Activated B cell treated with CpG ODN at 0.5 μM for 24 hours (primary cell): ENCODE measurements around the gene APOA4. TPM values are rescaled to one million over a fixed set of nuclear protein-coding genes. Genes with fewer than 3 reads are reported as not detected.

Experiments
- ATAC-seq: fragments of 200-7000 bp; cut with Tn5 transposase; one replicate; pipeline ENCODE4 v1.10.0; 2021; ENCODE audit warnings: low read depth, mild to moderate bottlenecking, moderate library complexity
- CTCF ChIA-PET: fragments of 350-600 bp; sonication (Branson Sonifier 250); formaldehyde crosslinking; loops from one replicate; lab custom pipeline; 2021; ENCODE audit warnings: antibody characterized with exemption; lab: Charles Lee
- POLR2A ChIA-PET: fragments of 350-600 bp; sonication (Branson Sonifier 250); formaldehyde crosslinking; loops from one replicate; lab custom pipeline; 2021; ENCODE audit warnings: antibody characterized with exemption; lab: Charles Lee
- DNase-seq: peaks from one replicate; pipeline ENCODE4 v3.0.0; 2022
- H3K27ac Mint-ChIP-seq: one replicate; pipeline ENCODE4 v1.8.0; 2020; ENCODE audit warnings: mixed read lengths
- H3K27me3 Mint-ChIP-seq: one replicate; pipeline ENCODE4 v1.8.0; 2021; ENCODE audit warnings: mixed read lengths
- H3K36me3 Mint-ChIP-seq: one replicate; pipeline ENCODE4 v1.8.0; 2021; ENCODE audit warnings: low read depth, mixed read lengths
- H3K4me1 Mint-ChIP-seq: one replicate; pipeline ENCODE4 v1.8.0; 2021; ENCODE audit warnings: mixed read lengths
- H3K4me3 Mint-ChIP-seq: one replicate; pipeline ENCODE4 v1.8.0; 2020; ENCODE audit warnings: mild to moderate bottlenecking, mixed read lengths
- H3K9me3 Mint-ChIP-seq: one replicate; pipeline ENCODE4 v1.8.0; 2020; ENCODE audit warnings: mixed read lengths
- CTCF ChIP-seq: fragments of 200-600 bp; IDR thresholded peaks from one replicate; pipeline ENCODE4 v1.8.0; 2022; ENCODE audit warnings: antibody characterized with exemption, mild to moderate bottlenecking
- intact Hi-C: fragments of 100-400 bp; cut with micrococcal nuclease; formaldehyde crosslinking; loops from one replicate; pipeline ENCODE4 v1.15.1; 2024
- total RNA-seq: library from RNA; stranded (reverse); gene quantifications from 2 replicates; pipeline ENCODE4 v1.2.3, GENCODE V29; 2022

APOA4 gene
- total RNA-seq, 1 donor from 2014 or later = not detected

GRCh38 chr11:116822575-116822974, 529 bp downstream of the APOA4 start:
- no peaks in the 10 kb centered on the region for H3K4me1 Mint-ChIP-seq
- H3K36me3 Mint-ChIP-seq = no peaks in the 10 kb centered on the region
- H3K4me3 Mint-ChIP-seq = no peak overlapping the region
- ATAC-seq (no peak), DNase-seq (no peak)
- no peak for TF ChIP-seq CTCF
- peaks cover 3% of the 10 kb centered on the region for H3K27me3 Mint-ChIP-seq
- ChIA-PET CTCF (no interaction called here), POLR2A (no interaction called here)
- H3K27ac Mint-ChIP-seq = no peak overlapping the region
- intact Hi-C loops = no loop called here
- H3K9me3 Mint-ChIP-seq = no peaks in the 10 kb centered on the region

- no peaks in the 10 kb centered on the region for H3K36me3 Mint-ChIP-seq
- ChIA-PET CTCF (interaction anchor here (1.0 kb wide), 1 partner anchor 15 kb away, joined by 3 read pairs; no protein-coding TSS in a partner anchor), POLR2A (no interaction called here)
- H3K4me1 Mint-ChIP-seq = no peaks in the 10 kb centered on the region
- ATAC-seq = no peak
- intact Hi-C loops = no loop called here
- no peak overlapping the region for H3K4me3 Mint-ChIP-seq
- peaks cover under 1% of the 10 kb centered on the region for H3K27me3 Mint-ChIP-seq
- no peak for DNase-seq
- H3K27ac Mint-ChIP-seq = no peak overlapping the region
- H3K9me3 Mint-ChIP-seq = no peaks in the 10 kb centered on the region
- no peak for TF ChIP-seq CTCF
Measured at GRCh38 chr11:116821050-116821918, 1.8 kb downstream of the APOA4 start.

- DNase-seq (no peak), ATAC-seq (no peak)
- Mint-ChIP-seq H3K36me3 (no peaks in the 10 kb centered on the region), H3K4me1 (no peaks in the 10 kb centered on the region), H3K27me3 (no peaks in the 10 kb centered on the region), H3K4me3 (no peak overlapping the region), H3K27ac (no peak overlapping the region), H3K9me3 (no peaks in the 10 kb centered on the region)
- ChIA-PET POLR2A (no interaction called here), CTCF (no interaction called here)
- intact Hi-C loops = no loop called here
- TF ChIP-seq CTCF = no peak
Measured at GRCh38 chr11:116819049-116819448, 4.1 kb downstream of the APOA4 start.

- no peak for ATAC-seq
- ChIA-PET CTCF (no interaction called here), POLR2A (no interaction called here)
- H3K36me3 Mint-ChIP-seq = no peaks in the 10 kb centered on the region
- no peak for TF ChIP-seq CTCF
- no peak overlapping the region for H3K27ac Mint-ChIP-seq
- intact Hi-C loops = no loop called here
- no peak overlapping the region for H3K4me3 Mint-ChIP-seq
- DNase-seq = no peak
- H3K9me3 Mint-ChIP-seq = no peaks in the 10 kb centered on the region
- H3K27me3 Mint-ChIP-seq = peaks cover 2% of the 10 kb centered on the region
- H3K4me1 Mint-ChIP-seq = no peaks in the 10 kb centered on the region
Measured at GRCh38 chr11:116814502-116814901, 8.6 kb downstream of the APOA4 start.

GRCh38 chr11:116813781-116814471, 9.2 kb downstream of the APOA4 start:
- no peak for TF ChIP-seq CTCF
- DNase-seq (no peak), ATAC-seq (no peak)
- POLR2A ChIA-PET = no interaction called here
- Mint-ChIP-seq H3K4me3 (no peak overlapping the region), H3K36me3 (no peaks in the 10 kb centered on the region), H3K4me1 (no peaks in the 10 kb centered on the region), H3K9me3 (no peaks in the 10 kb centered on the region), H3K27me3 (peaks cover 5% of the 10 kb centered on the region), H3K27ac (no peak overlapping the region)
- CTCF ChIA-PET = no interaction called here
- intact Hi-C loops = no loop called here
